Islet of Langerhans (tissue), 1 donor: ENCODE data around the gene SCN3A.

ENCODE experiments used
- FAIRE-seq: peaks from one replicate; lab custom pipeline; 2011; peaks lifted over from hg19 to GRCh38; lab: Jason Lieb, UNC

Gene SCN3A

DNA sequence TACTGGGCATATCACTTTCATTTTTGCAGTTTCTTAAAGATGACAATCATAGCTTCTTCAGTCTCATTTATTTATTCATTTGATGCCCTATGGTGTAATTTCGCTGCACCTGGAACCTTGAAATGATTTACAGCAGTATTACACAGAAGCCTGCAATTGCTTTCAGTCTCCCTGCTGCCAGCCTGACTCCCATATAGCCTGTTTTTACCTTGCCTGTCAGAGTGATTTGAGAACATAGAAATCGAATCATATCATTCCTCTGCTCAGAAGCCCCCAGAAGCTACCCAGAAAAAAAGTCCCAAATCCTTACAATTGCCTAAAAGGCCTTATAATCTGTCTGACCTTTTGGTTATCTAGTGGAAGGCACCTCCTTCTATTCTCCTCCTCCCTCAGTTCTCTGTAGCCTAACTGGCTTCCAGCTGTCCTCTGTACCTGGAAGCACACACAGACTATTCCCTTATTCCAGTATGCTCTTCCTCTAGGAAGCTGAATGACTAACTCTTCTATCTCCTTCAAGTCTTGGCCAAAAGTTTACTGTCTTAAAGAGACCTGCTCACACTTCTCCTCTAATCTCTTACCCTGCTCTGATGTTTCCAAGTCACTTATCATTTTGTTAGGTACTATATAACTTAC is 12.6 kb downstream of the SCN3A start:
- FAIRE-seq = no peak

DNA sequence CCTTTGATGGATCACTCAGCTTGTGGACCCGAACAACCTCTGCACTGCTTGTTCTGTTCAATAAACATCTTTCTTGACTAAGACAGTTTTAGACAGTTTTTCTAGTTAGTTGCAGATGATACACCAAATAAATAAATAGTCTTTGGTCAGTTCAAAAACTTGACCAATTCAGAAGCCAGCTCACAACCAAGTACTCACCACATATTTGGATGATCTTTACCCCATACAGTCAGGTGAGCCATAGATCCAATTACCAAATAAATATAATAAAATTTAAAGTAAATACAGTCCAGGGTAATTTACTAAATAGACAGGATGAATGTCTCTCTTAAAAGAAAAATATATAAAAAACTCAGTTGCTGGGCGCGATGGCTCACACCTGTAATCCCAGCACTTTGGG is 18.2 kb downstream of the SCN3A start:
- no peak for FAIRE-seq

DNA sequence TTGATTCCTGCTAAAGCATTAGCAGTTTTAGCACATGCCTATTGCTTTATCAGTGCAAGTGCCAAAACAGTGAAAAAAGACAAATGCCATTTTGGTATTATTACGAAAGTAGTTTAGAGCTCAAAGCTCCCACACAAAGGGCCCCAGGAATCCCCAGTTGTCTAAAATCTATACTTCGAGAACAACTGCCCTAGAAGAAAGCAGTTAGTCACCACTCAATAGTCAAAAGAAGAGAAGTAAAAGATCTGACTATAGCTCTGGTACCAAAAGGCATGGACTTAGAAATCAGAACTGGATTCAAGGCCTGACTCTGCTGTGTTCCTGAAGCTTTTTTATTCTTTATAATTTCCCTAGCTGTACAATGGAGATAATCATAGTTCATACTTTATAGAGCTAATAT is 21.8 kb downstream of the SCN3A start:
- no peak for FAIRE-seq

DNA sequence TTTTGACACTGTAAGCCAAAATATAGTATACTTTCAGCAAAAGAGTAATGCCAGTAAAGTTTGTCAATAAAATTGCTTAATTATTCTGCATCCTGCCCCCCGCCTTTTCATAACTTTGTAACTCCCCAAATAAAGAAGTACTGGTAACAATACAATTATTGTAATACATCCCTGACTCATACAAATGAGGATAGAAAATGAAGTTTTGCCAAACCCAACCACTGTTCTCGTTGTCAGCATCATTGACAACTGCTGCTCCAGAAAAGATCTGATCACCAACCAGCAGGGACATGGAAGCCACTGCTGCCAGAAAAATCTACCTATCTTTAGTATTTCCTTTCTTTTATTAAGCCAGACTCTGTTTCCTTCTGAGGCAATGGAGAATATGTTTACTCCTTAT is 27.1 kb downstream of the SCN3A start:
- FAIRE-seq = no peak

DNA sequence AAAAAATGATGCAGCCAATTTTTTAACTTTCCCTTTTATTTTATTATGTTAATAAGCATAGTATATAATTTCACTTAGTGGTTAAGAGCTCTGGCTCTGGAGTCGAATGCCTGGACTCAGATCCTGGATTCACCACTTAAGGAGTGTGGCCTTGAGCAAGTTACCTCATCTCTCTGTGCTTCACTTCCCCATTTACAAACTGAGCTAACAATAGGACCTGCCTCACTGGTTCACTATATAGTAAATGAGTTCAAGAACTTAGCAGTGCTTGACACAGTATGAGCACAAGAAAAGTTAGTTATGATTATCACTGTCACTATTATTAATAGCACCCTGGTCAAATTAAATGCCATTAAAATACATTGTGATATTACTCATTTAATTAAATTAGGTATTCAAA is 30.6 kb downstream of the SCN3A start:
- FAIRE-seq = no peak

DNA sequence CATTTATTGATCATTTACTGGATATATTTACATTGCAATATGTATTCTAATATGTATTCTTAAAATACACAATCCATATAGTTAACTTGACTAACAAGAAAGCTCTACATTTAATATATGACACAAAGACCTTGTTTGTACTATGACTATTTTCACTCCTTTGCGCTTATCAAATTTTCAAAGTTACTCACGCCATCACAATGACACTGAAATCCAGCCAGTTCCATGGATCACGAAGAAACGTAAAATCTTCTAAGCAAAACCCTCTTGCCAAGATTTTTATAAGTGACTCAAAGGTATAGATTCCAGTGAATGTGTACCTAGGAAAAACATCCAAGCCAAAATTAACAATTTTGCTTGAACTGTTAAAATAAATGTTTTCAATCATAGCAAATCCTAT is 39.6 kb downstream of the SCN3A start:
- FAIRE-seq = no peak

DNA sequence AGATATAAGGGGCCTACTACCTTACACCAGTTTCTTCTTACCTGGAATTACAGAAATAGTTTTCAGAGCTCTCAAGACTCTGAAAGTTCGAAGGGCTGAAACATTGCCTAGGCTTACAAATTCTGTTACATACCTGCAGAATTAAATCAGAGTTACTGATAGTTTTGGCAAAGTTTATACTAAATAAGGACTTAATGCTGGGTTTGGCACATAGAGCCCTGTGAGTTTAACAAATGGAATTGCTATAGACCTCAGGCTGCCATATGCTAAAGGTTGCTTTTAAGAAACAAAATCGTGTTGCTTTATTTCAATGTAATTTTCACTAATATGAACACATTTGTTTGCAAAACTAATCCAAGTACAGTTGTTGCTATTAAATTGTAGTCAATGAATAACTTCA is 40.1 kb downstream of the SCN3A start:
- FAIRE-seq = no peak

DNA sequence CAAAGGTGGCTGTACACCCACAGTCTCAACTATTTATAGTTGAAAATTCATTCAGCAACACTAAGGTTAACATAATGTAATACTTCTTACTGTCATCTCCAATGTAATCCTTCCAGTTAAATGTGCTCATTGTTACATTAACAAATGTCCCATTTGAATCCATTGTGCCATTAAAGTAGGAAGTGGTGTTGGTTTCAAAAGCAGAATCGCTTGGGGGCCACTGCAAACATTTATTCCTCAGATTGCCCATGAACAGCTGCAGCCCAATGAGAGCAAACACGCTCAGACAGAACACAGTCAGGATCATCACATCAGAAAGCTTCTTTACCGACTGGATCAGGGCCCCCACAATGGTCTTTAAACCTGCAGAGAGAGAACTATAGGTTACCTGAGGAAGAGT is 41.4 kb downstream of the SCN3A start:
- no peak for FAIRE-seq

DNA sequence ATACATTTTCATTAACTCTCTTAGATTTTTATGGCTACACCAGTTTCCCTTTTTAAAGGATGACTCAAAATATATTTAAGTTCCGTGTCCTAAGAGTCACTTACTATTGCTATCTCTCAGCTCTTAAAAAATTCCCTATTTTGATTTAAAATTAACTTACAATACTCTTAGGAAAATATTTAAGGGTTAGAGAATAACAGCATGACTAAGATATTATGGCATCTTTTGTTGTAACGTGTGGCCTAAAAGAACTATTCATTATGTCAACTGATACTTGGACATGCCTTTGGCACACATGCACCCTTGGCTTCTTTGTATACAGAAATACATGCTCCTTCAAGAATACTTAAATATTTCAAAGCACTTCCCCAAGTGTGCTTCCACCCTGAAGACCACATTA is 42.3 kb downstream of the SCN3A start:
- no peak for FAIRE-seq

DNA sequence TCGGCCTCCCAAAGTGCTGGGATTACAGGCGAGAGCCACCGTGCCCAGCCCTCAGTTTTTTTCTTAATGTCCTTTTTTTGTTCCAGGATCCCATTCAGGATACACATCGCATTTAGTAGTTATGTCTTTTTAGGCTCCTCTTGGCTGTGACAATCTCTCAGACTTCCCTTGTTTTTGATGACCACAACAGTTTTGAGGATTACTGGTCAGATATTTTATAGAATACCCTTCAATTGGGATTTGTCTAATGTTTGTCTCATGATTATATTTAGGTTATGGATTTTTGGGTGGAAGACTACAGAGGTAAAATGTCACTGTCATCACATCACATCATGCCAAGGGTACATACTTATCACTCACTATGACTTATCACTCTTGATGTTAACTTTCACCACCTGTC is 46.7 kb downstream of the SCN3A start:
- no peak for FAIRE-seq

DNA sequence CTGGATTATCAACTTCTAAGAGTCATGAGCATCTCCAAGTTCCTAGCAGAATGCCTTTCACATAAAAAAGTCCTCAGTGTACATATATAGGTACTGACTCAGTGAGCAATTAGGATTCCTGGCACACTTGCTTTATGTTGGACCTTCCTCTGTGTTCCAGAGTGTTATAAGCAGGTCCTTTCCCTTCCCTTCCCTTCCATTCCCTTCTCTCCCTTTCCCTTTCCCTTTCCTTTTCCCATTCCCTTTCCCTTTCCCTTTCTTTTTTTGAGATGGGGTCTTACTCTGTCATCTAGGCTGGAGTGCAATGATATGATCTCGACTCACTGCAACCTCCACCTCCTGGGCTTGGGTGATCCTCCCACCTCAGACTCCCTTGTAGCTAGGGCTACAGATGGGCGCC is 48.7 kb downstream of the SCN3A start:
- no peak for FAIRE-seq

DNA sequence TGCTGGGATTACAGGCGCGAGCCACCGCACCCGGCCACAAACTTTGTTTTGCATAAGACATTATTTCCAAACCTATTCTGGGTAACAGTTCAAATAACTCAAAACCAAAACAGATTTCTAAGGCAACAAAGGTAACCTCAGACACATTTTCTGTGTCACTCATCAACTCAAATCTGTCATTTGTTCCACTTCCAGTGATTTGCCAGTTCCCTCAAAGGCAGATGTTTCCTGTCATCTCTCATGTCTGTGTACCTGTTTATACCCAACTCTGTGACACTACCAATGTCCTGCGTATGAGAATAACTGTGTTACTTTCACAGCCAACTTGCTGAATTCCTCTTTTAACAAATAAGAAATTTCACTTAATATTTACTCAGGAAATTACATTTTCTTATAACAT is 54.4 kb downstream of the SCN3A start:
- FAIRE-seq = no peak

DNA sequence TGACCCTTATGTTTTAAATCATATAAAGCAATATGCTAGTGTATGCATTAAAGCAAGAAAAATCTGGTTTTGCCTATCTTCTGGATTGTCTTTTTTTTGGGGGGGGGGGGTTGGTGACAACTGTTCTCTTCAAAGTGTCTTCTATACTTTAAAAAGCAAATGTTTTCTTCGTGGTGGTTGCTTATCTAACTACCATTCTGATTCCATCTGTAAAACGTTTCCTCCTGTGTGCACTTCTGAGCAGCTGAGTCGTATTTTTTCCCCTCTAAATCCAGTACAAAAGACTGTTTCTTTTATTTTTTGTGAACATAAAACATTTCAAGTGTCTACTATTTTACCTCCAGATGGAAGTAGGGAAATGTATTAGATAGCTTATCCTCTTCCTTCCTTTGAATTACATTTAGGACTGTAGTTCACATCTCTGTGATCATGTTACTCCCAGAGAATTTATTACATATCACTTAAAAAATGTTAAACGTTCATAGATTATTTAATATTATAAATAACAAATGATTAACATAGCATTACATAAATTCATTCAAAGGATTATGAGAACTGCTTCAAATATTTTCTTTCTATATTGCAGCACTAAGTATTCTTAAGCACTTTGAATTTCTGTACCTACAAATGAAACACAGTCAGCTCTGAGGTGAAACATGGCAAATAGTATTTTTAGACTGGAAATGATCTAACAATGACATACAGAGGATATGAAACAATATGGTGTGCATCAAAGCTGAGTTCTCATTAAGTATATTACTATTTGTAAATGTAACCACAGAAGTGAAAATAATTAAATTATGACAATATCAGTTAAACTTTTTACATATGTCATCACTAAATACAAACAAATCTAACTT is 56.4 kb downstream of the SCN3A start:
- no peak for FAIRE-seq

DNA sequence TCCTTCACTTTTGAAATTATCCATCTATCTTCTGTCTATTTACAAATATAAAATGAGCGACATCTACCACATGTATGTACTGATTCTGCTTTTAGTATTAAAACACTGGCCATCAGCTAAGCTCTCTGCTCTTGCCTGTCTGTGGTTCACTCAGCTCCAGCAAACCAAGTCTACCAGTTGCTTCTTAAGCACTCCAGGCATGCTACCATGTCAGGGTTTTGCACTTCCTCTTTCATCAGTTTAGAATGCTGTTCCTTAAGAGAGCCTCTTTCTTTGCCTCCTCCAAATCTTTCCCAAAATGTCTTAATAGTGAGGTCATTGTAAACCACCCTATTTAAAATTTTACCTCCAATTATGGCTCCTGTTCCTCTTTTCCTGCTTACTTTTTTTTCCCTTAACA is 59.5 kb downstream of the SCN3A start:
- no peak for FAIRE-seq

DNA sequence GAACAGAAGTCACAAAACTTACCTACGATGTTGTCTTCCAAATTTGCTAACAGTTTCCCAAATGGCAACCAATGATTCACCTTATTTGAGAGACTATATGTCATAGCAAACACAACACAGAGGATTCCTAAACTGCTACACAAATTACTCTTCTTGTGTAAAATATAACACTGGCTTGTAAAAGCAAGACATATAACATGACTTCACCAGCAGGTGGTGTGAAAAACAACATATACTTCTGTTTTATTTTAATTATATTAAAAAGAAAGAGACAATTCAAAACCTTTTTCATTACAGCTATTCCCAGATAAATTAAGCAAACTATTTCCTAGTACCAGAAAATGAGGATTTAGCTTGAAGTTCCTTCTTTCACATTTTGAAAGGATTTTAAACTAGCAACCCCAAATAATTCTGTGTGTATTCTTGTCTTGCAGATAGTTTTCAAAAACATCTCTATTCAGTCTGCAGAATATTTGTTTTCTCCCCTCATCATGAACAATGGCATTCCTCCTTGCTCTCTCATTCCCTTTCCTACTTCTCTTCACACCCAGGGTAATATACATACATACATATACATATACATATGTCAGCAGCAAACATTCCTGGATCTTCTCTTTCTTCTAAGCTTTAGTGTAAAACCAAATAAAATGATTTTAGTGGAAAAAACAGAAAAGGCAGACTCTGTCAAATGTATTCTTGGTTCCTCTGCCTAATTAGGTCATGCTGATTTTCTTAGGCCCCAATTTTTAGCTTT is 62.1 kb downstream of the SCN3A start:
- FAIRE-seq = peak; percentile 58

DNA sequence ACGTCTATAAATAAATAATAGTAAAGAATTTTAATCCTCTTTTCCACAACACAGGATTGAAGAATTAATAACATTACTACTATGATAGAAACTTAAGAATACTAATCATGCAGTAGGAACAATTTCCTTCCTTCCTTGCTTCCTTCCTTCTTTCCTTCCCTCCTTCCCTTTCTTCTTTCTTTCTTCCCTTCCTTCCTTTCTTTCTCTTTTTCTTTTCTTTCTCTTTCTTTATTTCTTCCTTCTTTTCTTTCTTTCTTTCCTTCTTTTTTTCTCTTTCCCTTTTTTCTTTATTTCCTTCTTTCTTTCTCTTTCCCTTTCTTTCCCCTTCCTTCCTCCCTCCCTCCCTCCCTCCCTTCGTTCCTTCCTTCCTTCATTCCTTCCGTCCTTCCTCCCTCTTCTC is 77.6 kb downstream of the SCN3A start:
- no peak for FAIRE-seq

DNA sequence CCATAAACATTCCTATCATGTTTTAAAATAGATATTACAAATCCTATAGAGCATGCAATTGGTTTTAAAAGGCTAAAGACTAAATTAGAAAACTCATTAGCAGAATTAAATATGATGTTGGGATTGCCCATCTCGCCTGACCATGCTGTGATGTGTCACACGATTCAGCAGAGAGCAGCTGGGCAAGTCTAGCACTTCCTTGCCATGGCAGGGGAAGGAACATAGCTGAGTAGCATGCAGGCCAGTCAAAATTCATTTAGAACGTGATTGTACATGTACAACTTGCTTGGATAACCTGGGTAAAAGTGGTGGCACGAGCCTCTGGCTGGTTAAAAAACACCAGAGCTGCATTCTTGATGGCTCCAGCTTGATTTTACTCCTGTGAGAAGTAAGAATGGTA is 81.3 kb downstream of the SCN3A start:
- FAIRE-seq = no peak

DNA sequence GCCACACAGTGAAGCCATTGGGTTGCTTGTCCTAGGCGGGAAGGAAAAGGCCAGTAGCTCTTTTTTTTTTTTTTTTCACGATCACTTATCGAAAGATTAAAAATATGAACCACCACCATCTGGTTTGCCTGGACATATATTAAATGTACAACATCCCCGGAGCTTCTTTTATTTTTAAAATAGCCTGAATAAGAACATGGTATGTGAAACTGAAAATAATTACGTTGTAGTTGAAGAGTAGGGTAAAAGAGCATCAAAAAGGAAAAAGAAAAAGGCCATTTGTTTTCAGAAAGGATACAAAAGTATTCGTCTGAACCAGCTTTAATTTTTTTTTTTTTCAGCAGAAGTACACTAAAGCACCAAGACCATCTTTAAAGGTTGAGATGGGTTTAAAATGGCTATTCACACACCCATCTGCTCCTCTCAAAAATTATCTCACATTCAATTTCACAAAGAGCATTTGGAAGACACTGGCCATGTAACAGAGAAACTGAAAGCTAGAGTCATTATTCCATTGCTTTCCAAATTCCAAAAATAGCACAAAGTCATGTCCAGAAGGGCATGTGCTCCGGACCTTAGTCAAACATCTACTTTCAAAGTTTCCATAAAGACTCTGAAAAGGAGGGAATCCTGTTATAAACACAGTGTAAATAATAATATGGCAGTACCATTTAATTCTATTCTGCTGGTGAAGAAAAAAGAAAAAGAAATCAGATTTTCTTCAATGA is 82.9 kb downstream of the SCN3A start:
- peak; percentile 68 for FAIRE-seq

DNA sequence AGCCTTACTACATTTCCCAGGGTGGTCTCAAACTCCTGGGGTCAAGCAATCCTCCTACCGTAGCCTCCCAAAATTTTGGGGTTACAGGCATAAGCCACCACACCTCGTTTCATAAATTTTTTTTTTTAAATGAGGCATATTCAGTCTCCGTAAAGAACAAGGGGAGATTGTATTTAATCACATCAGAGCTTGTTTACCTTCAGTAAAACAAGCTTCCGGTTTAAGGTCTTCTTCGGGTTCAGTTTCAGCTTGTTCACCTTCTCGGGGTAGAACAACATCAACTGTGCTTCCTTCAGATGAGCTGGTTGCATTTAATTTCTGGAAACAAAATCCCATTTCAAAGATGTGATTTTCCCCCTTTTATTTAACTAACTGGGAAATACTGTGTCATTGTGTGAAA is 88.6 kb downstream of the SCN3A start:
- no peak for FAIRE-seq

DNA sequence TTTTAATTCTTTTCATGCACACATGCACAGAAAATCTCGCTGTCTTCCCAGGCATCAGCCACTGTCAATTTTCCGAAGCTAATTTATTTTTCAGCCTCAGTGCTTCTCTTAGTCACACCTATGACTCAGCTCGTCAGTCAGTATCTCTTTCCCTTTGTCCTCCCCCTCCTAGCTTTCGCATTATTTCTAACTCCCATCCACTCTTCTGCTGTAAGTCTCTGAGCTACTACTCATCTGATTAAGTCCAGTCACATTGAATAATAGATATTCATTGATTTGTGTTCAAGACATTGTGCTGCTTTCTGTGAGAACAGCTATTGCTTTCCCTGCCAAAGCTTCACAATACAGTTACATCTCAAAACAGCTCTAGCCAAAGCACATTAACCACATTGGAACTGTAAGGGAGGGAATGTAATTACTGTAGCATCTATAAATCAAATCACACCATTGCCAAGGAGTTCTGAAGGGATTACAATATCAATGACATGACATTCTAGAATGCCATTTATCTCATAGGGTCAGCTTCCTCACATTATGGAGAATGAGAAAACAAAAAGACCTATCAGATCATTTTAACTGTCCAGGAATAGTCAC is 89.4 kb downstream of the SCN3A start:
- FAIRE-seq = peak; percentile 99

DNA sequence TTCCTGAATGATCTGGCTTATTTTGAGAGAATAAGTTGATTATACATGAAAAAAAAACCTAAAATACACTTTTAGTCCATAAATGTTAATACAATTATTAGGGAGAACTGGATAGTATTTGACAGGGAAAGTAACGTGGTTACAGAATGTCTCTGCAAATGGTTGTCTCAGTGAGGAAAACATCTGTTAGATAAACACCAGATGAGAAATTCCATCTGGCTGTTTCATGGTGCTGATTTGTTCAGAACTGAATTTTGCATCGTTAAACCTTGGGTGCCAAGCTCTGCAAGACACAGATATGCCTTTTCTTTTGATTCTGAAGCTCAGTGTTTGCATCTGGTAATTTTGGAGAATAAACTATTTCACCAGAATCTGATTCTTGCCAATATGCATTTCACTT is 90.4 kb downstream of the SCN3A start:
- FAIRE-seq = peak; percentile 79

DNA sequence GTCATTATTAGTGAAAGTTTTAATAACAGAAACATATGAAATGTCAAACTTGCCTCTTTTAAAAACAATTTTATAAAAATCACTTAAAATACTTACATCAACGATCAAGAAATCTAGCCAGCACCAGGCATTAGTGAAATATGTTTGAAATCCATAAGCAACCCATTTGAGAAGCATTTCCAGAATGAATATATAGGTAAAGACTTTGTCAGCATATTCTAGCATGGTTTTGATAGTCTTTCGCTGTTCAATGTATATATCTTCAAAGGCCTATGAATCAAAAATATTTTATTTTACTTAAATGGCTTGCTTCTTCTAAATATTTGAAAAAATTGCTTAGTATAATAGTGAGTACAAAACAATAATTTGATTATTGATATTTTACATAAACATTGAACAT is 91.1 kb downstream of the SCN3A start:
- no peak for FAIRE-seq
